Measurements from ENCODE around the gene ZBTB7B. TPM values are rescaled to one million over a fixed set of nuclear protein-coding genes. Genes with fewer than 3 reads are reported as not detected.
A peak's percentile ranks its signal among the peaks of the same experiment; 100 is the strongest.

Gene ZBTB7B
- total RNA-seq, 6 experiments from 2014 or later, result 31.1 to 37.1 (median 34.1) TPM

GRCh38 chr1:155051777-155052398 lies 49.3 kb downstream of the ZBTB7B start:
- Mint-ChIP-seq H3K4me3 (peak overlapping the region; percentile 89), H3K4me1 (ENCODE audit: low read depth) (peaks cover 30% of the 10 kb centered on the region), H3K27ac (peak overlapping the region; percentile 33; the same call in 1 of the 2 replicates), H3K9me3 (no peaks in the 10 kb centered on the region), H3K36me3 (ENCODE audit: low read depth) (0 out of 2 replicates have a peak, but pooled peaks cover 10% of the 10 kb centered on the region), H3K27me3 (ENCODE audit: insufficient read depth) (no peaks in the 10 kb centered on the region; the same call in 1 of the 2 replicates)
- no peak for TF ChIP-seq CTCF (IDR thresholded peaks at IDR 0.05)
- peak; percentile 11 for DNase-seq

GRCh38 chr1:155052439-155053395 lies 50.1 kb downstream of the ZBTB7B start:
- DNase-seq, result no peak

GRCh38 chr1:155053531-155054105 lies 51.0 kb downstream of the ZBTB7B start:
- no peak overlapping the region for H3K27ac Mint-ChIP-seq
- no peaks in the 10 kb centered on the region for H3K9me3 Mint-ChIP-seq
- DNase-seq, result no peak
- H3K4me3 Mint-ChIP-seq, result no peak overlapping the region
- TF ChIP-seq CTCF (IDR thresholded peaks at IDR 0.05), result no peak
- 0 out of 2 replicates have a peak, but pooled peaks cover 10% of the 10 kb centered on the region for H3K36me3 Mint-ChIP-seq (ENCODE audit: low read depth)
- H3K27me3 Mint-ChIP-seq (ENCODE audit: insufficient read depth), result no peaks in the 10 kb centered on the region; the same call in 1 of the 2 replicates
- peaks cover 30% of the 10 kb centered on the region for H3K4me1 Mint-ChIP-seq (ENCODE audit: low read depth)

More at GRCh38 chr1:155052439-155053395, 50.1 kb downstream of the ZBTB7B start:
- no peaks in the 10 kb centered on the region for H3K9me3 Mint-ChIP-seq
- H3K4me3 Mint-ChIP-seq, result peak overlapping the region; percentile 89
- H3K27ac Mint-ChIP-seq, result peak overlapping the region; percentile 33; the same call in 1 of the 2 replicates
- peak; percentile 65 for TF ChIP-seq CTCF (IDR thresholded peaks at IDR 0.05)
- H3K36me3 Mint-ChIP-seq (ENCODE audit: low read depth), result 0 out of 2 replicates have a peak, but pooled peaks cover 10% of the 10 kb centered on the region
- H3K27me3 Mint-ChIP-seq (ENCODE audit: insufficient read depth), result no peaks in the 10 kb centered on the region; the same call in 1 of the 2 replicates
- H3K4me1 Mint-ChIP-seq (ENCODE audit: low read depth), result peaks cover 30% of the 10 kb centered on the region

GRCh38 chr1:155057104-155057503 lies 54.5 kb downstream of the ZBTB7B start:
- Mint-ChIP-seq H3K27me3 (ENCODE audit: insufficient read depth) (no peaks in the 10 kb centered on the region; the same call in 1 of the 2 replicates), H3K4me1 (ENCODE audit: low read depth) (peaks cover 21% of the 10 kb centered on the region), H3K36me3 (ENCODE audit: low read depth) (0 out of 2 replicates have a peak, but pooled peaks cover 10% of the 10 kb centered on the region), H3K4me3 (no peak overlapping the region), H3K27ac (no peak overlapping the region), H3K9me3 (no peaks in the 10 kb centered on the region)
- no peak for DNase-seq
- no peak for TF ChIP-seq CTCF (IDR thresholded peaks at IDR 0.05)

GRCh38 chr1:155057788-155058211 lies 55.2 kb downstream of the ZBTB7B start:
- Mint-ChIP-seq H3K27me3 (ENCODE audit: insufficient read depth) (no peaks in the 10 kb centered on the region; the same call in none of the 2 replicates), H3K4me1 (ENCODE audit: low read depth) (peaks cover 20% of the 10 kb centered on the region), H3K36me3 (ENCODE audit: low read depth) (0 out of 2 replicates have a peak, but pooled peaks cover 10% of the 10 kb centered on the region), H3K4me3 (no peak overlapping the region), H3K9me3 (no peaks in the 10 kb centered on the region), H3K27ac (no peak overlapping the region)
- DNase-seq, result no peak
- TF ChIP-seq CTCF (IDR thresholded peaks at IDR 0.05), result peak; percentile 62

Measured in HFFc6 (cell line).